H9 (cell line): ENCODE measurements around the gene SVOP. TPM values are rescaled to one million over a fixed set of nuclear protein-coding genes. Genes with fewer than 3 reads are reported as not detected.

Experiments used
- DNase-seq: peaks from one replicate; pipeline ENCODE4 v3.0.0-alpha.2; 2017
- H2AFZ ChIP-seq: one replicate; pipeline ENCODE4 v1.6.1; 2013; ENCODE audit warnings: mild to moderate bottlenecking, low read length, control low read depth, moderate library complexity
- H2AK5ac ChIP-seq: 2 replicates; pipeline ENCODE4 v1.6.1; 2013; ENCODE audit warnings: low read length, control low read depth, mixed read lengths; ENCODE audit not compliant: insufficient read length
- H2BK120ac ChIP-seq: one replicate; pipeline ENCODE4 v1.6.1; 2013; ENCODE audit warnings: low read depth, mild to moderate bottlenecking, low read length, control low read depth, inconsistent platforms; ENCODE audit not compliant: poor library complexity, severe bottlenecking
- H2BK12ac ChIP-seq: 2 replicates; pipeline ENCODE4 v1.6.1; 2013; ENCODE audit warnings: low read length, control low read depth, mixed read lengths, low read depth; ENCODE audit not compliant: insufficient read length
- H2BK15ac ChIP-seq: 2 replicates; pipeline ENCODE4 v1.6.1; 2013; ENCODE audit warnings: low read depth, low read length, control low read depth
- H2BK20ac ChIP-seq: one replicate; pipeline ENCODE4 v1.6.1; 2013; ENCODE audit warnings: low read depth, mild to moderate bottlenecking, low read length, control low read depth, inconsistent platforms; ENCODE audit not compliant: poor library complexity, severe bottlenecking
- H2BK5ac ChIP-seq: 2 replicates; pipeline ENCODE4 v1.6.1; 2013; ENCODE audit warnings: low read length, control low read depth, mixed read lengths; ENCODE audit not compliant: insufficient read length
- H3K14ac ChIP-seq: 2 replicates; pipeline ENCODE4 v1.6.1; 2013; ENCODE audit warnings: low read length, control low read depth; ENCODE audit not compliant: insufficient read depth
- H3K18ac ChIP-seq: 2 replicates; pipeline ENCODE4 v1.6.1; 2013; ENCODE audit warnings: low read depth, mild to moderate bottlenecking, mixed read lengths, low read length, control low read depth; ENCODE audit not compliant: insufficient read length
- H3K23ac ChIP-seq: 2 replicates; pipeline ENCODE4 v1.6.1; 2013; ENCODE audit warnings: low read length, control low read depth, mixed read lengths, low read depth; ENCODE audit not compliant: insufficient read length
- H3K23me2 ChIP-seq: 2 replicates; pipeline ENCODE4 v1.6.1; 2013; ENCODE audit warnings: low read depth, mild to moderate bottlenecking, mixed read lengths, low read length, control low read depth; ENCODE audit not compliant: insufficient read length, poor library complexity, severe bottlenecking
- H3K27ac ChIP-seq: 2 replicates; pipeline ENCODE4 v1.5.1; 2013; ENCODE audit warnings: low read length, control low read depth, mixed read lengths, low read depth; ENCODE audit not compliant: insufficient read length
- H3K27me3 ChIP-seq: 2 replicates; pipeline ENCODE4 v1.6.1; 2013; ENCODE audit warnings: low read length, control low read depth, inconsistent platforms; ENCODE audit not compliant: insufficient read depth
- H3K4ac ChIP-seq: 2 replicates; pipeline ENCODE4 v1.6.1; 2013; ENCODE audit warnings: low read depth, mild to moderate bottlenecking, control low read depth, inconsistent platforms, low read length, moderate library complexity
- H3K4me1 ChIP-seq: 2 replicates; pipeline ENCODE4 v1.6.1; 2013; ENCODE audit warnings: low read length, control low read depth, inconsistent platforms; ENCODE audit not compliant: insufficient read depth
- H3K4me2 ChIP-seq: 2 replicates; pipeline ENCODE4 v1.6.1; 2013; ENCODE audit warnings: low read length, control low read depth, mixed read lengths; ENCODE audit not compliant: insufficient read length, insufficient read depth
- H3K56ac ChIP-seq: 2 replicates; pipeline ENCODE4 v1.6.1; 2013; ENCODE audit warnings: low read depth, mild to moderate bottlenecking, mixed read lengths, low read length, control low read depth; ENCODE audit not compliant: insufficient read length
- H3K79me1 ChIP-seq: 2 replicates; pipeline ENCODE4 v1.6.1; 2013; ENCODE audit warnings: low read depth, mild to moderate bottlenecking, moderate library complexity, low read length, control low read depth, inconsistent platforms; ENCODE audit not compliant: insufficient read depth, poor library complexity, severe bottlenecking
- H3K79me2 ChIP-seq: 2 replicates; pipeline ENCODE4 v1.6.1; 2013; ENCODE audit warnings: low read length, control low read depth, inconsistent platforms; ENCODE audit not compliant: insufficient read depth
- H3K9ac ChIP-seq: 2 replicates; pipeline ENCODE4 v1.6.1; 2013; ENCODE audit warnings: low read length, control low read depth, mixed read lengths; ENCODE audit not compliant: insufficient read length; ENCODE audit errors: extremely low read depth
- H3K9me3 ChIP-seq: one replicate; pipeline ENCODE4 v1.6.1; 2013; ENCODE audit warnings: low read depth, low read length, inconsistent platforms; ENCODE audit not compliant: control insufficient read depth
- H3T11ph ChIP-seq: one replicate; pipeline ENCODE4 v1.6.1; 2013; ENCODE audit warnings: mild to moderate bottlenecking, low read length, control low read depth, inconsistent platforms
- H4K20me1 ChIP-seq: one replicate; pipeline ENCODE4 v1.6.1; 2013; ENCODE audit not compliant: control insufficient read depth, insufficient read length, insufficient read depth
- H4K5ac ChIP-seq: 2 replicates; pipeline ENCODE4 v1.6.1; 2013; ENCODE audit warnings: low read depth, mild to moderate bottlenecking, mixed read lengths, low read length, control low read depth; ENCODE audit not compliant: insufficient read length
- H4K8ac ChIP-seq: replicated peaks from 2 replicates; pipeline ENCODE4 v1.6.1; 2013; ENCODE audit warnings: low read length, control low read depth, mixed read lengths, low read depth; ENCODE audit not compliant: insufficient read length
- H4K91ac ChIP-seq: 2 replicates; pipeline ENCODE4 v1.6.1; 2013; ENCODE audit warnings: low read depth, mild to moderate bottlenecking, moderate library complexity, mixed read lengths, low read length, control low read depth; ENCODE audit not compliant: insufficient read length
- H3K27ac Mint-ChIP-seq, 3 experiments: 2 replicates in 2 of 3; 3 replicates in 1 of 3; pipeline ENCODE4 v1.8.0; 2020 to 2021; ENCODE audit warnings: mixed read lengths in 3 of 3, mild to moderate bottlenecking in 1 of 3, moderate library complexity in 1 of 3
- H3K27me3 Mint-ChIP-seq: 2 replicates; pipeline ENCODE4 v1.8.0; 2021; ENCODE audit warnings: low read depth, mild to moderate bottlenecking, moderate library complexity, mixed read lengths
- H3K36me3 Mint-ChIP-seq, 3 experiments: 2 replicates in 2 of 3; 3 replicates in 1 of 3; pipeline ENCODE4 v1.8.0; 2020 to 2021; ENCODE audit warnings: low read depth in 3 of 3, mixed read lengths in 3 of 3; ENCODE audit not compliant: insufficient read depth in 1 of 3
- H3K4me1 Mint-ChIP-seq, 2 experiments: 2 replicates each; pipeline ENCODE4 v1.8.0; 2020; ENCODE audit warnings: mixed read lengths in 2 of 2
- H3K4me3 Mint-ChIP-seq, 2 experiments: 2 replicates in 1 of 2; 3 replicates in 1 of 2; pipeline ENCODE4 v1.8.0; 2020 to 2021; ENCODE audit warnings: mild to moderate bottlenecking in 2 of 2, mixed read lengths in 2 of 2, moderate library complexity in 1 of 2
- H3K9me3 Mint-ChIP-seq, 2 experiments: 2 replicates in 1 of 2; 3 replicates in 1 of 2; pipeline ENCODE4 v1.8.0; 2020; ENCODE audit warnings: mild to moderate bottlenecking in 2 of 2, mixed read lengths in 2 of 2, moderate library complexity in 1 of 2
- CTCF ChIP-seq: fragments of 200-600 bp; sonication (generic); conservative IDR thresholded peaks from 3 replicates; pipeline ENCODE4 v1.8.0; 2021; ENCODE audit warnings: antibody characterized with exemption, mild to moderate bottlenecking
- WGBS: extraction: QIAGEN DNeasy Blood & Tissue Kit; methylation state at CpG from one replicate; pipeline ENCODE4 v1.1.7; 2013; ENCODE audit warnings: missing lambda C conversion rate, low lambda C conversion rate, mixed read lengths; ENCODE audit not compliant: insufficient read length; ENCODE audit errors: extremely low coverage; 5-methylcytosine and 5-hydroxymethylcytosine counted together
- total RNA-seq: library from RNA; stranded (reverse); gene quantifications from 2 replicates; pipeline ENCODE4 v1.2.1, GENCODE V29; 2021

The SVOP gene
- total RNA-seq, 1 experiment from 2014 or later, result 0.15 TPM

- no peaks in the 10 kb centered on the region for H3K23me2 ChIP-seq
- H2BK20ac ChIP-seq, result no peak overlapping the region
- no peak overlapping the region for H2BK5ac ChIP-seq
- no peak for DNase-seq
- H3K9ac ChIP-seq, result no peak overlapping the region
- no peak for TF ChIP-seq CTCF
- no peaks in the 10 kb centered on the region for H3K4me1 ChIP-seq
- WGBS, result no CpG with 5 or more reads among the region's 3 CpGs
- H2BK12ac ChIP-seq, result no peak overlapping the region
- H3K79me1 ChIP-seq, result no peaks in the 10 kb centered on the region
- H4K20me1 ChIP-seq, result no peaks in the 10 kb centered on the region
- H2BK120ac ChIP-seq, result no peak overlapping the region
- no peak overlapping the region for H3T11ph ChIP-seq
- H3K79me2 ChIP-seq, result no peaks in the 10 kb centered on the region
- H4K8ac ChIP-seq, result no peak overlapping the region
- no peaks in the 10 kb centered on the region for H3K27me3 ChIP-seq
- H3K14ac ChIP-seq, result no peak overlapping the region
- no peaks in the 10 kb centered on the region; the same call in 1 of the 2 replicates for H3K27me3 Mint-ChIP-seq
- H3K9me3 ChIP-seq, result no peaks in the 10 kb centered on the region
- no peak overlapping the region for H3K4ac ChIP-seq
- peaks cover 8 to 11% of the 10 kb centered on the region in 2 experiments for H3K4me1 Mint-ChIP-seq
- H4K91ac ChIP-seq, result no peak overlapping the region
- no peak overlapping the region for H2BK15ac ChIP-seq
- H3K9me3 Mint-ChIP-seq, result no peaks in the 10 kb centered on the region
- H3K4me3 Mint-ChIP-seq, result no peak overlapping the region
- H3K56ac ChIP-seq, result no peak overlapping the region
- H4K5ac ChIP-seq, result no peak overlapping the region
- no peak overlapping the region for H3K27ac Mint-ChIP-seq
- no peak overlapping the region for H3K23ac ChIP-seq
- no peak overlapping the region for H2AFZ ChIP-seq
- no peak overlapping the region for H3K18ac ChIP-seq
- no peak overlapping the region for H3K27ac ChIP-seq
- no peak overlapping the region for H2AK5ac ChIP-seq
- no peak overlapping the region for H3K4me2 ChIP-seq
- no peaks in the 10 kb centered on the region for H3K36me3 Mint-ChIP-seq
Observed at GRCh38 chr12:108881953-108882352, 138.9 kb downstream of the SVOP start.
